Heart left ventricle (tissue), 13 donors: Measurements from ENCODE around the gene ATXN8OS.

Experiments
- CTCF ChIP-seq, 12 donors: fragments of 200-600 bp; sonication (generic) in 4 of 12; IDR thresholded peaks; one replicate each; pipeline versions ENCODE4 v1.5.0 to v1.8.0; 2018 to 2022; ENCODE audit warnings: antibody characterized with exemption in 12 of 12, mild to moderate bottlenecking in 5 of 12
- POLR2A ChIP-seq, 2 donors: fragments of 450-650 bp; IDR thresholded peaks; one replicate each; pipeline ENCODE4 v1.6.1; 2017; ENCODE audit warnings: antibody characterized with exemption in 2 of 2, mild to moderate bottlenecking in 2 of 2, moderate library complexity in 2 of 2
- donor health status: ischemic (EF 13 %, LVEDD 7.1; RV severe dilation, severe dysfunction).
- donor health status: DM: no; HTN: yes; CAD: no.
- donor health status: DM: no; HTN: no; CAD: no.
- donor health status: ischemic (EF 25% LVEDD 6.9; RV normal size, moderate dysfunction).
- donor health status: ischemic (EF 25% LVEDD 5.7; RV mildly dilated, moderate dysfunction).
- donor health status: ischemic (EF 35%, LVEDD 5.7; RV mildly dilated, moderate dysfunction).
- donor health status: nonischemic (EF 11% LVEDD 7.7; RV severe dilation, severe dysfunction).
- donor health status: DM: yes; HTN: yes; CAD: no.
- donor health status: PGD.
- donor health status: ischemic (EF 29% LVEDD 5.4; RV normal size, mild dysfunction).
- donor health status: nonischemic (EF 23%, LVEDD 6.1; RV moderate dilation, normal function).

- TF ChIP-seq CTCF (IDR thresholded peaks at IDR 0.05) (no peak), POLR2A (IDR thresholded peaks at IDR 0.05) (no peak)
Observed at GRCh38 chr13:70117338-70117905, 9.8 kb downstream of the ATXN8OS start.
